Activated B cell treated with CpG ODN at 0.5 μM for 24 hours (primary cell): ENCODE measurements around the gene CAVIN3. TPM values are rescaled to one million over a fixed set of nuclear protein-coding genes. Genes with fewer than 3 reads are reported as not detected.

Source experiments
- ATAC-seq: fragments of 200-7000 bp; cut with Tn5 transposase; one replicate; pipeline ENCODE4 v1.10.0; 2021; ENCODE audit warnings: low read depth, mild to moderate bottlenecking, moderate library complexity
- CTCF ChIA-PET: fragments of 350-600 bp; sonication (Branson Sonifier 250); formaldehyde crosslinking; loops from one replicate; lab custom pipeline; 2021; ENCODE audit warnings: antibody characterized with exemption; lab: Charles Lee
- POLR2A ChIA-PET: fragments of 350-600 bp; sonication (Branson Sonifier 250); formaldehyde crosslinking; loops from one replicate; lab custom pipeline; 2021; ENCODE audit warnings: antibody characterized with exemption; lab: Charles Lee
- DNase-seq: peaks from one replicate; pipeline ENCODE4 v3.0.0; 2022
- H3K27ac Mint-ChIP-seq: one replicate; pipeline ENCODE4 v1.8.0; 2020; ENCODE audit warnings: mixed read lengths
- H3K27me3 Mint-ChIP-seq: one replicate; pipeline ENCODE4 v1.8.0; 2021; ENCODE audit warnings: mixed read lengths
- H3K36me3 Mint-ChIP-seq: one replicate; pipeline ENCODE4 v1.8.0; 2021; ENCODE audit warnings: low read depth, mixed read lengths
- H3K4me1 Mint-ChIP-seq: one replicate; pipeline ENCODE4 v1.8.0; 2021; ENCODE audit warnings: mixed read lengths
- H3K4me3 Mint-ChIP-seq: one replicate; pipeline ENCODE4 v1.8.0; 2020; ENCODE audit warnings: mild to moderate bottlenecking, mixed read lengths
- H3K9me3 Mint-ChIP-seq: one replicate; pipeline ENCODE4 v1.8.0; 2020; ENCODE audit warnings: mixed read lengths
- intact Hi-C: fragments of 100-400 bp; cut with micrococcal nuclease; formaldehyde crosslinking; loops from one replicate; pipeline ENCODE4 v1.15.1; 2024
- total RNA-seq: library from RNA; stranded (reverse); gene quantifications from 2 replicates; pipeline ENCODE4 v1.2.3, GENCODE V29; 2022
- TF ChIP-seq, protein P1 (sequence below): fragments of 200-600 bp; IDR thresholded peaks from one replicate; pipeline ENCODE4 v1.8.0; 2022; ENCODE audit warnings: antibody characterized with exemption, mild to moderate bottlenecking

CAVIN3 gene
- total RNA-seq, 1 donor from 2014 or later = 0.55 TPM

DNA sequence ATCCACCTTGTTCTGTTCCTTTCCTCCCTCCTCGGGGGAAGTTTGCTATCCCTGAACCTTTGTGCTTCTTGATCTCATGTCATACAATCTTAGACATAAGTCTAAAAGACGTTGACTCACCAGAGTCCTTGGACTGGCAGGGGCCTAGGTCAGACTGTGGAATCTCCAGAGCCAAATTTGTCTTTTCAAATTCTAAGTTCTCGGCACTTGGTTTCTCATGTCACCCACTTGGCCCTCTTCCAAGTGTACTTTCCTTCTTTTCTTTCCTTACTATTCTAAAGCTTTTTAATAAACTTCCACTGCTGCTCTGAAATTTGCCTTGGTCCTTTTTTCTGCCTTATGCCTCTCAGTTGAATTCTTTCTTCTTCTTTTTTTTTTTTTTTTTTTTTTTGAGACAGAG, 39.9 kb upstream of the CAVIN3 start:
- no peak overlapping the region for H3K4me3 Mint-ChIP-seq
- ChIA-PET POLR2A (no interaction called here), CTCF (interaction anchor here (1.9 to 4.1 kb wide), 2 partner anchors 8 to 19 kb away, joined by 4 to 40 read pairs; no protein-coding TSS in a partner anchor)
- H3K36me3 Mint-ChIP-seq = no peaks in the 10 kb centered on the region
- ATAC-seq = no peak
- no peaks in the 10 kb centered on the region for H3K27me3 Mint-ChIP-seq
- no peak for DNase-seq
- H3K4me1 Mint-ChIP-seq = no peaks in the 10 kb centered on the region
- H3K9me3 Mint-ChIP-seq = no peaks in the 10 kb centered on the region
- intact Hi-C loops = loop anchor here (5.0 kb wide), 1 partner anchor 1733 kb away; no protein-coding TSS in a partner anchor
- no peak overlapping the region for H3K27ac Mint-ChIP-seq
- TF ChIP-seq, protein P1, sequence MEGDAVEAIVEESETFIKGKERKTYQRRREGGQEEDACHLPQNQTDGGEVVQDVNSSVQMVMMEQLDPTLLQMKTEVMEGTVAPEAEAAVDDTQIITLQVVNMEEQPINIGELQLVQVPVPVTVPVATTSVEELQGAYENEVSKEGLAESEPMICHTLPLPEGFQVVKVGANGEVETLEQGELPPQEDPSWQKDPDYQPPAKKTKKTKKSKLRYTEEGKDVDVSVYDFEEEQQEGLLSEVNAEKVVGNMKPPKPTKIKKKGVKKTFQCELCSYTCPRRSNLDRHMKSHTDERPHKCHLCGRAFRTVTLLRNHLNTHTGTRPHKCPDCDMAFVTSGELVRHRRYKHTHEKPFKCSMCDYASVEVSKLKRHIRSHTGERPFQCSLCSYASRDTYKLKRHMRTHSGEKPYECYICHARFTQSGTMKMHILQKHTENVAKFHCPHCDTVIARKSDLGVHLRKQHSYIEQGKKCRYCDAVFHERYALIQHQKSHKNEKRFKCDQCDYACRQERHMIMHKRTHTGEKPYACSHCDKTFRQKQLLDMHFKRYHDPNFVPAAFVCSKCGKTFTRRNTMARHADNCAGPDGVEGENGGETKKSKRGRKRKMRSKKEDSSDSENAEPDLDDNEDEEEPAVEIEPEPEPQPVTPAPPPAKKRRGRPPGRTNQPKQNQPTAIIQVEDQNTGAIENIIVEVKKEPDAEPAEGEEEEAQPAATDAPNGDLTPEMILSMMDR = no peak

DNA sequence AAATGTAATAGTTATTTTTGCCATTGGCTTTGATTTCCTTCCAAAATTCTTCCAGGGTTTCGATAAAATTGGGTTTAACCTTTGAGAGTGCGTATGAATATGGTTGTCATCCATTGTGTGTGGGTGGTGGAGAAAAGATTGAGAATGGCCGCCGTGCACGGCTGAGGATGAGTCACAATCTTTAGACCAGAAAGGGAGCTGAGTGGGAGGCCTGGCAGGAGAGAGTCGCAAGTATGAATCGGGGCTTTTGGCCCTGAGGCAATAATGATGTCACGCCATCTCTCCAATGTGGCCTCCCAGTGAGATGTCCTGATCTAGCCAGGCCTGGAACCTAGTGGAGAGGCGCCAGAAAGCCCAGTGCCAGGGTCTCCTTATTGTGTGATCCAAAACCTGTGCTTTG, 36.9 kb upstream of the CAVIN3 start:
- no peaks in the 10 kb centered on the region for H3K9me3 Mint-ChIP-seq
- no peaks in the 10 kb centered on the region for H3K36me3 Mint-ChIP-seq
- DNase-seq = no peak
- CTCF ChIA-PET = no interaction called here
- H3K4me3 Mint-ChIP-seq = no peak overlapping the region
- H3K27ac Mint-ChIP-seq = no peak overlapping the region
- TF ChIP-seq, protein P1 = no peak
- H3K27me3 Mint-ChIP-seq = peaks cover 2% of the 10 kb centered on the region
- POLR2A ChIA-PET = no interaction called here
- H3K4me1 Mint-ChIP-seq = peaks cover 3% of the 10 kb centered on the region
- no peak for ATAC-seq
- intact Hi-C loops = loop anchor here (10.0 kb wide), 1 partner anchor 752 kb away; no protein-coding TSS in a partner anchor

DNA sequence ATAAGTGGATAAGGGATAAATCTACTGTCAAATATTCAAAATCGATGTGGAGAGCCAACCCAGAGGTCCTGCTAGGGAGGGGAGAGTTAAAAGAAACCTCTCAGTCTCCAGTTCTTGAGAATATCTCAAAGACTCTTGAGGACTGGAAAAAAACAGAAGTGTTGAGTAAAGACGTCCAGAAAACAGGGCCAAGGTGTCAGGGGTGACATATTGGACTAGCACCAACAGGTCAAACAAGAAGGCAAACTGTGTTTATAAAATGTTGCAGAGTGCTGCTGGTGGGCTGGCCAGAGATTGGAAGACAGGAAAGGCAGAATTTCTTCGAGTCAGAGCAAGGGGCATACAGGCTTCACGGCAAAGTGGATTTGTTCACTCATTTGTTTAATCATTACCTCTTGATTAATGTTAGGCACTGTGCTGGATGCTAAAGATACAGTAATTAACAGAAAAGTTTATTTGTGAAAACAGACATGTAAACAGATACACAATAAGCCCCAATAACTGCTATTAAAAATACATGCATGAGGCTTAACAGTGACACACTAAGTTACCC, 36.3 kb upstream of the CAVIN3 start:
- ChIA-PET POLR2A (no interaction called here), CTCF (no interaction called here)
- Mint-ChIP-seq H3K36me3 (no peaks in the 10 kb centered on the region), H3K4me1 (peaks cover 3% of the 10 kb centered on the region), H3K4me3 (no peak overlapping the region), H3K27ac (no peak overlapping the region), H3K9me3 (no peaks in the 10 kb centered on the region), H3K27me3 (peaks cover 7% of the 10 kb centered on the region)
- no peak for ATAC-seq
- no peak for DNase-seq
- intact Hi-C loops = loop anchor here (10.0 kb wide), 1 partner anchor 752 kb away; no protein-coding TSS in a partner anchor
- TF ChIP-seq, protein P1 = no peak

DNA sequence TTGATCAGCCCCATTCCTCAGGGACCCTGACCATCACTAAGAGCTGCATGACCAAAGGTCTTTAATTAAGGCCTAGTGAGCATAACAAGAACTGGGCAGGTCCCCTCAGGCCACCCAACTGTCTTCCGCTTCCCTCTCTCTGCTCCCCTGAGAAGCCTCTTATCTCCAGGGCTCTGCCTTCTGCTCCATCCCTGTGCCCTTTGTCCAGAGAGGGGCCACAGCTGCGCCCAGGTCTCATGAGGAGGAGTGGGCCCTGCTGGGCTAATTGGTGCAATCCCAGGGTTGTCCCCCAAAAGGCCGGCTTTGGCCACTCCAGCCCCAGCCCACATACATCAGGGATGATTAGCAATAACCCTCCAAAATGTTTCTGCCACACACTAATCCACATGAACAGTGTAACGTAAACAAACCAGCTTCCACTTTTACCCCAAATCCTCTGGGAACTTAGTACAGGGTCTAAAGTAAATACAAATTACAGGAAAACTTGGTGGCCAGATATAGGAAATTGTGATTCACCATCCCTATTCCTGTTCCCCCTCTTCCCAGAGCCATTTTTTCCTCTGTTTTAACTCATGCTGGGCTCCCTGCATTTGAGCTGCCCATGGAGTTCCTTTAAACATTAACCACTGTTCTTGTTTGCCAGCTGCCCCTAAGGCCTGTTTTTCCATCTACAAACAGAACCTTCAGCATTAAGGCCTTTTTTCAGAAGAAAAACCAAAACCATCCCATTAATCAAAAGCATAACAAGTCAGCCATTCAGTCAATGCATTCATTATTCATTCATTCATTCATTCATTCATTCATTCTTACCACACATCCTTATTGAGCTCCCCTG, 34.6 kb upstream of the CAVIN3 start:
- ATAC-seq = no peak
- Mint-ChIP-seq H3K27ac (no peak overlapping the region), H3K36me3 (no peaks in the 10 kb centered on the region), H3K9me3 (no peaks in the 10 kb centered on the region), H3K4me1 (peaks cover 3% of the 10 kb centered on the region), H3K4me3 (no peak overlapping the region), H3K27me3 (peaks cover 7% of the 10 kb centered on the region)
- DNase-seq = no peak
- intact Hi-C loops = loop anchor here (10.0 kb wide), 1 partner anchor 750 kb away; no protein-coding TSS in a partner anchor
- CTCF ChIA-PET = interaction anchor here (1.0 to 5.7 kb wide), 8 partner anchors 7 to 1718 kb away, joined by 3 to 40 read pairs (median 4); partner anchors contain the start of gene OR51D1
- TF ChIP-seq, protein P1 = no peak
- POLR2A ChIA-PET = no interaction called here
